Mesendoderm (in vitro differentiated cells): ENCODE measurements around the gene EDEM1.

ENCODE experiments used
- DNase-seq: peaks from one replicate; pipeline ENCODE4 v3.0.0; 2013
- H2AK5ac ChIP-seq: 2 replicates; pipeline ENCODE4 v1.6.1; 2013; ENCODE audit warnings: low read length, inconsistent platforms
- H2BK120ac ChIP-seq: 2 replicates; pipeline ENCODE4 v1.6.1; 2013; ENCODE audit warnings: low read depth, mild to moderate bottlenecking, low read length, moderate library complexity, mixed read lengths
- H2BK15ac ChIP-seq: replicated peaks from 2 replicates; pipeline ENCODE4 v1.6.1; 2013; ENCODE audit warnings: low read depth, mild to moderate bottlenecking, moderate library complexity
- H2BK5ac ChIP-seq: 2 replicates; pipeline ENCODE4 v1.6.1; 2013; ENCODE audit warnings: low read length, inconsistent platforms
- H3K18ac ChIP-seq: 2 replicates; pipeline ENCODE4 v1.6.1; 2013; ENCODE audit warnings: mild to moderate bottlenecking, low read length, mixed read lengths
- H3K23ac ChIP-seq: one replicate; pipeline ENCODE4 v1.6.1; 2013; ENCODE audit warnings: low read length
- H3K27ac ChIP-seq: 2 replicates; pipeline ENCODE4 v1.5.1; 2013; ENCODE audit warnings: low read depth, mild to moderate bottlenecking, inconsistent platforms, low read length, moderate library complexity
- H3K27me3 ChIP-seq: 2 replicates; pipeline ENCODE4 v1.6.1; 2013; ENCODE audit warnings: low read length, control low read depth, mild to moderate bottlenecking, inconsistent platforms; ENCODE audit not compliant: insufficient read depth, poor library complexity
- H3K36me3 ChIP-seq: 2 replicates; pipeline ENCODE4 v1.6.1; 2013; ENCODE audit warnings: low read length, inconsistent platforms; ENCODE audit not compliant: control insufficient read depth, insufficient read depth
- H3K4ac ChIP-seq: one replicate; pipeline ENCODE4 v1.6.1; 2013; ENCODE audit warnings: low read depth, mild to moderate bottlenecking, low read length, moderate library complexity
- H3K4me1 ChIP-seq: 2 replicates; pipeline ENCODE4 v1.6.1; 2013; ENCODE audit warnings: low read depth, low read length, inconsistent platforms; ENCODE audit not compliant: control insufficient read depth
- H3K4me2 ChIP-seq: 2 replicates; pipeline ENCODE4 v1.6.1; 2013; ENCODE audit warnings: low read length
- H3K4me3 ChIP-seq: 2 replicates; pipeline ENCODE4 v1.5.1; 2013; ENCODE audit warnings: mild to moderate bottlenecking, low read length
- H3K56ac ChIP-seq: one replicate; pipeline ENCODE4 v1.6.1; 2013; ENCODE audit warnings: low read length
- H3K79me1 ChIP-seq: 2 replicates; pipeline ENCODE4 v1.6.1; 2013; ENCODE audit warnings: low read length, inconsistent platforms
- H3K79me2 ChIP-seq: 2 replicates; pipeline ENCODE4 v1.6.1; 2013; ENCODE audit warnings: mild to moderate bottlenecking, low read length; ENCODE audit not compliant: control insufficient read depth, insufficient read depth
- H3K9ac ChIP-seq: 2 replicates; pipeline ENCODE4 v1.6.1; 2013; ENCODE audit warnings: low read length, inconsistent platforms
- H4K5ac ChIP-seq: one replicate; pipeline ENCODE4 v1.6.1; 2013; ENCODE audit warnings: low read length
- H4K8ac ChIP-seq: one replicate; pipeline ENCODE4 v1.6.1; 2013; ENCODE audit warnings: low read depth, mild to moderate bottlenecking, control low read depth, low read length, moderate library complexity
- WGBS: extraction: QIAGEN DNeasy Blood & Tissue Kit; methylation state at CpG from one replicate; pipeline ENCODE4 v1.1.7; 2013; ENCODE audit warnings: low lambda C conversion rate, missing lambda C conversion rate; ENCODE audit not compliant: insufficient coverage; ENCODE audit errors: extremely low coverage; 5-methylcytosine and 5-hydroxymethylcytosine counted together

The EDEM1 gene

DNA sequence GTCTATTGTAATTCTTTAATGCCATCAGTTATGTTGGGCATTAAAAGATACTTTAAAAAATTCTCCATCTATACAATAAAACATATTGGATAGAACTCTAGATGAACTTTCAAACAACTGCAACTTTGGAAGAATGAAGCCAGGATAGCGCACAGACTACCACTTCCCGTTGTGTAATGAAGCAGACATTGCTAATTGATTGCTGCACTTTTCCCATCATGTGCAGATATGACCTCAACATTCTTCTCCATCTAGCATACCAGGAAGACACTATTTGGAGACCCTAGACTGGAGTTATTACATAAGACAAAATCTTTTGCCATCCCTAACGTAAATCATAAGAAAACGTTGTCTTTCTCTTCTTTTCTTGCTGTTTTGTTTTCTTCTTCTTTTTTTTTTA, 75.0 kb downstream of the EDEM1 start:
- Histone ChIP-seq H4K5ac (no peak overlapping the region), H3K27me3 (no peaks in the 10 kb centered on the region), H3K4me3 (no peak overlapping the region), H3K56ac (no peak overlapping the region), H3K23ac (no peak overlapping the region), H3K4me1 (no peaks in the 10 kb centered on the region), H3K36me3 (no peaks in the 10 kb centered on the region), H2AK5ac (no peak overlapping the region), H3K4ac (no peak overlapping the region), H3K4me2 (no peak overlapping the region), H3K9ac (no peak overlapping the region), H3K27ac (no peak overlapping the region), H3K18ac (no peak overlapping the region), H3K79me2 (no peaks in the 10 kb centered on the region), H2BK15ac (no peak overlapping the region), H2BK5ac (no peak overlapping the region), H2BK120ac (no peak overlapping the region), H4K8ac (no peak overlapping the region), H3K79me1 (no peaks in the 10 kb centered on the region)
- DNase-seq, result no peak
- no CpG with 5 or more reads among the region's 4 CpGs for WGBS

DNA sequence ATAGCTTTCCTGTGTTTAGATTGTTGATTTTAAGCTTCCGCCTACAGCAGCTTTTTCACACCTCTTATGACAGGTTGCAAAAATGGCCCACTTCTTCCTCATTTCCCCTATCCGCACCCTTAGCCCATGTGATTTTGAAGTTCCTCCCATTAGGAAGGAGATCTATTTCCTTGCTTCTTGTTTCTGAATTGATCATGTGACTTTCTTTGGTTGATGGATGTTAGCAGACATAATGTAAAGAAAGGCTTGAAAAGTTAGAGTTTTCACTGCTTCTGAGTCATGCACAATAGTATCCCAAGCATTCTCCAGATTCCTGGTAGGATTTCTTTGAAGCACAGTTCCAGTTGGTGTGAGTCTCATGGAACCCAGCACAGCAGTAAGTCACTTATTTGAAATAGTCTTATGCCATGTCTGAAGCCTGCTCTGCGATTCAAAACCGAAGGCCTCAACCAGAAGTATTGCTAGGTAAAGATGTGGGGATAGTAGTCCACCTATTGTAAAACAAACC, 76.6 kb downstream of the EDEM1 start:
- H3K79me1 ChIP-seq, result no peaks in the 10 kb centered on the region
- H2BK120ac ChIP-seq, result no peak overlapping the region
- H3K4me2 ChIP-seq, result no peak overlapping the region
- no peak overlapping the region for H2AK5ac ChIP-seq
- no peak overlapping the region for H2BK15ac ChIP-seq
- H3K36me3 ChIP-seq, result no peaks in the 10 kb centered on the region
- no peaks in the 10 kb centered on the region for H3K4me1 ChIP-seq
- H4K8ac ChIP-seq, result no peak overlapping the region
- no peaks in the 10 kb centered on the region for H3K79me2 ChIP-seq
- peak; percentile 56 for DNase-seq
- H3K27ac ChIP-seq, result no peak overlapping the region
- WGBS, result no CpG with 5 or more reads among the region's 4 CpGs
- H3K4ac ChIP-seq, result no peak overlapping the region
- H3K18ac ChIP-seq, result no peak overlapping the region
- H3K27me3 ChIP-seq, result no peaks in the 10 kb centered on the region
- no peak overlapping the region for H3K23ac ChIP-seq
- H3K4me3 ChIP-seq, result no peak overlapping the region
- no peak overlapping the region for H3K56ac ChIP-seq
- no peak overlapping the region for H3K9ac ChIP-seq
- no peak overlapping the region for H4K5ac ChIP-seq
- H2BK5ac ChIP-seq, result no peak overlapping the region

DNA sequence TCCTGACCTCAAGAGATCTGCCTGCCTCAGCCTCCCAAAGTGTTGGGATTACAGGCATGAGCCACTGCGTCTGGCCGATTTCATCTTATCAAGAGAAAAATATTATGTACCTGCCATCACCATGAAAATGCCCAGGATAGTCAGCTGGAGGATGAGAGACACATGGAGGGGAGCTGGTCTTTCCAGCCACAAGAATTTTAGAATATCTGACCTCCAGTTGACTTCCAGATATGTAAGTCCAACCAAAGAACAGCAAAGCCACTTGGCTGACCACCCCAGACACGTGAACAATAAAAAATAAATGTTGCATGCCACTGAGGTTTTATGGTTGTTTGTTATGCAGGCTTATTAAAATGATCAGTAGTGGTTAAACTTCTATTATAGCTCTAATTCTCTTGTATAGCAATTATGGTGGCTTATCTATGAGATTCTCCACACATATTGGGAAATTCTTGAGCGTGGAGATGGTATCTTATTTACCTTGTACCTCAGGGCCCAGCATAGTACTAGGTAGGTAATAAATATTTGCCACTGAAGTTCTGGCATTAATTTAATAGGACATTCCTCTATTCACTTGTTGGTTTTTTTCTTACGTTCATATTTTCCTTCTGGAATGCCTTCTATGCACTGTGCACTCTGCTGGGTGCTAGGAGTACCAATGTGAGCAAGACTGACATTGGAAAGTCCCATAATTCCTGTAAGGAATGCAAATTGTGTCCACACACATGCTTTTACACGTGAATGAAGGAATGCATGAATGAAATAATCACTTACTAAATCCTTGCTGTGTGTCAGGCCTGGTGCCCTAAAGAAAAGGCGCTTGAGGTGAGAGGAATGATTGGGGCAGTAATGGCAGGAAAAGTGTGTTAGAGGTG, 77.6 kb downstream of the EDEM1 start:
- H3K18ac ChIP-seq, result no peak overlapping the region
- no peak overlapping the region for H2BK15ac ChIP-seq
- no peak overlapping the region for H4K5ac ChIP-seq
- H3K56ac ChIP-seq, result no peak overlapping the region
- H3K27me3 ChIP-seq, result no peaks in the 10 kb centered on the region
- H3K36me3 ChIP-seq, result no peaks in the 10 kb centered on the region
- no CpG with 5 or more reads among the region's 7 CpGs for WGBS
- no peak overlapping the region for H3K4me2 ChIP-seq
- H2BK5ac ChIP-seq, result no peak overlapping the region
- H3K4me3 ChIP-seq, result no peak overlapping the region
- no peak overlapping the region for H4K8ac ChIP-seq
- no peaks in the 10 kb centered on the region for H3K79me1 ChIP-seq
- no peak overlapping the region for H2BK120ac ChIP-seq
- H3K4me1 ChIP-seq, result no peaks in the 10 kb centered on the region
- H3K27ac ChIP-seq, result no peak overlapping the region
- no peak overlapping the region for H3K9ac ChIP-seq
- DNase-seq, result no peak
- H3K4ac ChIP-seq, result no peak overlapping the region
- no peak overlapping the region for H2AK5ac ChIP-seq
- H3K79me2 ChIP-seq, result no peaks in the 10 kb centered on the region
- H3K23ac ChIP-seq, result no peak overlapping the region

DNA sequence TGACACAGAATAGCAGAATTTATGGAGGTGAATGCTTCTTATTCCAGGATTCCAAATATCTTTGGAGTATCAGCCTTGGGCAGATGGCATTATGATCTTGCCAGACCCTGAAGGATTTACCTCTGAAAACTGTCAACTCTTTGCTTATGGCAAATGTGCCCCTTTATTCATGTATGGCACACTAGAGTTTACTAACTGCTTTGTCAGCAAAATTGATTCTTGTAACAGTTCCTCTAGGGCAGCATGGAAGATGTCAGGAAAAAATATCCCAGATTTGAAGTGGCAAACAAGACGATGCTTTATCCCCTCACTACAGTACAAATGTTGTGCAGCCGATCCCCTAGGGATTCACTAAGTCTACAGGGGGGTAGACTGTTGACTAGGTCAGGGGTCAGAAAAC, 79.7 kb downstream of the EDEM1 start:
- H2AK5ac ChIP-seq, result no peak overlapping the region
- H3K36me3 ChIP-seq, result no peaks in the 10 kb centered on the region
- H2BK15ac ChIP-seq, result no peak overlapping the region
- no peak overlapping the region for H3K27ac ChIP-seq
- H2BK120ac ChIP-seq, result no peak overlapping the region
- no peak overlapping the region for H3K23ac ChIP-seq
- no peaks in the 10 kb centered on the region for H3K27me3 ChIP-seq
- no peaks in the 10 kb centered on the region for H3K4me1 ChIP-seq
- H4K5ac ChIP-seq, result no peak overlapping the region
- no peak overlapping the region for H3K56ac ChIP-seq
- no peak overlapping the region for H3K9ac ChIP-seq
- no CpG with 5 or more reads among the region's 2 CpGs for WGBS
- no peak overlapping the region for H3K4me2 ChIP-seq
- no peaks in the 10 kb centered on the region for H3K79me1 ChIP-seq
- DNase-seq, result no peak
- no peak overlapping the region for H3K18ac ChIP-seq
- H3K79me2 ChIP-seq, result no peaks in the 10 kb centered on the region
- no peak overlapping the region for H3K4ac ChIP-seq
- H2BK5ac ChIP-seq, result no peak overlapping the region
- H4K8ac ChIP-seq, result no peak overlapping the region
- no peak overlapping the region for H3K4me3 ChIP-seq

DNA sequence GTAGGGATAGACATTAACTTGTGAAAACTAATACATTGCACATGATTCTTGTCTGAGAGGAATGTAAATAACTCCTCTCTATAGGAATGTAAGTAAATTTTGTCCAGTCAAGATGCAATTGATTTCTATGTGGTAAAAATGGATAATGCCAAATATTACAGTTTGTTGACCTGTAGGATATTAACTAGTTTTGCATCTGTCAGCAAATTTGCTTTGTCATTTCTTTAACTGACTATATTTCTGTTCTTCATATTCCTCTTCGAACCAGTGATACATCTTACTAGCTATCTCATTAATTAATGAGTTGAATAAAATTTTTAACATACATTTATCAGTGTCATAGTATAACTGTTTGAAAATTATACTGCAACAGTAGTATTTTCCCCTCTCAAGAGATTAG, 80.4 kb downstream of the EDEM1 start:
- Histone ChIP-seq H3K18ac (no peak overlapping the region), H3K36me3 (no peaks in the 10 kb centered on the region), H4K8ac (no peak overlapping the region), H2BK5ac (no peak overlapping the region), H3K27me3 (no peaks in the 10 kb centered on the region), H3K4ac (no peak overlapping the region), H3K56ac (no peak overlapping the region), H3K79me2 (no peaks in the 10 kb centered on the region), H3K27ac (no peak overlapping the region), H2BK120ac (no peak overlapping the region), H3K9ac (no peak overlapping the region), H2BK15ac (no peak overlapping the region), H3K4me2 (no peak overlapping the region), H3K79me1 (no peaks in the 10 kb centered on the region), H3K4me1 (no peaks in the 10 kb centered on the region), H3K23ac (no peak overlapping the region), H3K4me3 (no peak overlapping the region), H2AK5ac (no peak overlapping the region), H4K5ac (no peak overlapping the region)
- no CpG with 5 or more reads among the region's 1 CpG for WGBS
- DNase-seq, result no peak
